ENCODE results near the gene CREB3L2. TPM values are rescaled to one million over a fixed set of nuclear protein-coding genes. Genes with fewer than 3 reads are reported as not detected.

Gene CREB3L2
- total RNA-seq, 1 donor from 2014 or later: 45.6 TPM

DNA sequence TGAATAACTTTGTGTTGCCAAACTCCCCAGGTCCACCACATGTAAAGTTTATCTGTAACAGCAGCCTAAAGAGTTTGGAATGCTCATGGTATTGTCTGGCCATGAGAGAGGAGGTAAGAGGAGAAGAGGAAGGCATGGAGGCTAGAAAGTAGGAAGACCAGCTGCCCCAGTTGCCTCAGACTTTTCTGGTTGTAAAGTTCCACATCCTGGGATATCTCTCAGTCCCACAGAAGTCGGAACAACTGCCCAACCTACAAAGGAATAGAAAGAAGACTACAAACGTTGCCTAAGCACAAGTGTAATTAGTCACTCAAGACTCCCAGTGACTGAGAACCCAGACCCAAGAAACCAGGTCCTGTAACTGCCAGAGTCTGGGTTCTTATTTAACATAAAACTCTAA is 47.3 kb downstream of the CREB3L2 start:
- H3K9me3 Mint-ChIP-seq: no peaks in the 10 kb centered on the region
- no peak overlapping the region for H3K4me3 Mint-ChIP-seq
- intact Hi-C loops (cut with micrococcal nuclease): no loop called here
- no peak for DNase-seq
- no peak overlapping the region for H3K27ac Mint-ChIP-seq
- H3K36me3 Mint-ChIP-seq (ENCODE audit: low read depth): peaks cover 13% of the 10 kb centered on the region
- no peaks in the 10 kb centered on the region for H3K27me3 Mint-ChIP-seq
- peaks cover 11% of the 10 kb centered on the region for H3K4me1 Mint-ChIP-seq

DNA sequence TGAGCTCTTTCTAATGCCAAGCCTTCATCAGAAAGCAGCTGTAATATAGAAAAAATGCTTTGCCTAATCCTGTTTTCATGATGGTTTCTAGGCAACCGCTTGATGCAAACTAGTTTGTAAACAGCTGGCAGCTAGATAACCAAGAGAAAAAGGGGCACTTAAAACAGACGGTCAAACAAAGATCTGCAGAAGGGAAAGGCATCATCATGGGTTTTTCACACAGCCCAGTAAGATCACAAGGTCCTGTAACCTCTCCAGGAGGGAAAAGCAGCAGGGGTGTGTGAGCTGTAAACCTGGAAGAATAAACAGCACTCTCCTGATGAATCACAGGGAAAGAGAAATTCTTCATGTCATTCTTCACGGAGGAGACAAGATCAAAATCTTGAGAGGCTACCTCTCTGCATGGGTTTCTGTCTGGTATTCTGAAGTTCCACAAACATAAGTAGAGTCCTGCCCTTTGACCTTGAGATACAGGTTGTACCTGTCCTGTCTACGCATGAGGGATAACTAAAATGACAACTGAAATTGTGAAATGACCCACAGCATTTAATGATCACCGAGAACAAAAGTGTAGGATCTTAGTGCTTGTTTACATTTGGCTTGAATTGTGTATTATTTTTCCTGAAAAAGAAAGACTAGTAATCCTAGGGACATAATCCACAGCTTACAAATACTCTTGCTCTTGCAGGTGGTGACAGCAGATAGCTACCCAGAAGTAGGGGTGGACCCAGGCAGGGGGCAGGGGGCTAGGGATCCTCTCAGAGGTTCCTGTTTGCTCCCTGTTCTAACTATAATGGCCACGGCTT is 48.0 kb downstream of the CREB3L2 start:
- intact Hi-C loops (cut with micrococcal nuclease): no loop called here
- Mint-ChIP-seq H3K4me1 (peaks cover 11% of the 10 kb centered on the region), H3K9me3 (no peaks in the 10 kb centered on the region), H3K27ac (no peak overlapping the region), H3K36me3 (ENCODE audit: low read depth) (peaks cover 9% of the 10 kb centered on the region), H3K4me3 (no peak overlapping the region), H3K27me3 (no peaks in the 10 kb centered on the region)
- no peak for DNase-seq

DNA sequence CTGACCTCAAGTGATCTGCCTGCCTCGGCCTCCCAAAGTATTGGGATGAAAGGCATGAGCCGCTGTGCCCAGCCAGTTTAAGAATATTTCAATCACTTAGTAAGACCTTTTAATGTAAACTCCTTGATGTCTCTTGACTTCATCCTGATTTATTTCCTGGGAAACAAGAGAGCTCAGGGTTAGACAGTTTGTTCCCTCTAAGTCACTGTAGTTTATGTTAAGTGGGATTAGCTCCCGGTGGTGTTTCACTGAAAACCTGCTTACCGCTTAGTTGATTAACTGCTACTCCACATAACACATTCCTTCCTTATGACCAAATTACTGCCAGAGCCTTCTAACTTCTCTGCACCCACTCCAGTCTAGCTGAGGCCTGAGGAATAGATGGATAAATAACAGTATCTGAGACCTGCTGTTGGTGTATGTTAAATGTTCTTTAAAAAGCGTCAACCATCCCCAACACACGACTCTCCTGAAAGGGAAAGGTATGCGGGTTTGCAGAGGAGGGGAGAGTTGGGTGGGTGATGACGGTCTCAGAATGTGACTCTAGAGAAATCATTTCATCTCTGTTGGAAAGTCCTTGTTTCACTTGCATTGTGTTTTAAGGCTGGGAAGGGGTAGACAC is 48.7 kb downstream of the CREB3L2 start:
- Mint-ChIP-seq H3K9me3 (no peaks in the 10 kb centered on the region), H3K4me3 (no peak overlapping the region), H3K36me3 (ENCODE audit: low read depth) (peaks cover 9% of the 10 kb centered on the region), H3K27ac (no peak overlapping the region), H3K27me3 (no peaks in the 10 kb centered on the region), H3K4me1 (peaks cover 11% of the 10 kb centered on the region)
- DNase-seq: no peak
- intact Hi-C loops (cut with micrococcal nuclease): no loop called here

- intact Hi-C loops (cut with micrococcal nuclease): no loop called here
- peaks cover 13% of the 10 kb centered on the region for H3K36me3 Mint-ChIP-seq (ENCODE audit: low read depth)
- peaks cover 15% of the 10 kb centered on the region for H3K4me1 Mint-ChIP-seq
- H3K4me3 Mint-ChIP-seq: no peak overlapping the region
- H3K9me3 Mint-ChIP-seq: peaks cover 3% of the 10 kb centered on the region
- DNase-seq: no peak
- no peaks in the 10 kb centered on the region for H3K27me3 Mint-ChIP-seq
- H3K27ac Mint-ChIP-seq: no peak overlapping the region
Observed at GRCh38 chr7:137952426-137952805, 49.5 kb downstream of the CREB3L2 start.

- no peaks in the 10 kb centered on the region for H3K27me3 Mint-ChIP-seq
- H3K36me3 Mint-ChIP-seq (ENCODE audit: low read depth): peaks cover 8% of the 10 kb centered on the region
- H3K9me3 Mint-ChIP-seq: peaks cover 3% of the 10 kb centered on the region
- H3K27ac Mint-ChIP-seq: no peak overlapping the region
- no peak for DNase-seq
- intact Hi-C loops (cut with micrococcal nuclease): no loop called here
- H3K4me3 Mint-ChIP-seq: no peak overlapping the region
- peaks cover 15% of the 10 kb centered on the region for H3K4me1 Mint-ChIP-seq
Observed at GRCh38 chr7:137951700-137952425, 50.0 kb downstream of the CREB3L2 start.

DNA sequence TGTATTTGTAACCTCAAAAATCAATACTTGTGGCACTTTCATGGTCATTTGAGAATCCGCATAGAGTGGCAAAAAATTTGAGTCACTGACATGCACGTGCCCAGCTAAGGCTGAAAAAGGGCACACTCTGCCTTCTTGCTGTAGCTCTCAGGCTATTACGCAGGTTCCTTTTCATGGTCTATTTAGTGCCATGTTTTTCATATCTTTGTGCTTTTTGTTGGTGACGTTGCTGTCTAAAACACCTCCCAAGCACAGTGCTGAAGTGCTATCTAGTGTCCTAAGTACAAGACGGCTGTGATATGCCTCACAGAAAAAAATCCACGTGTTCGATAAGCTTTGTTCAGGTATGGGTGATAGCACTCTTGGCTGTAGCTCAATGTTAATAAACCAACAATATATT is 50.9 kb downstream of the CREB3L2 start:
- Mint-ChIP-seq H3K4me3 (no peak overlapping the region), H3K27ac (no peak overlapping the region), H3K9me3 (peaks cover 3% of the 10 kb centered on the region), H3K4me1 (peaks cover 15% of the 10 kb centered on the region), H3K27me3 (no peaks in the 10 kb centered on the region), H3K36me3 (ENCODE audit: low read depth) (peaks cover 8% of the 10 kb centered on the region)
- intact Hi-C loops (cut with micrococcal nuclease): no loop called here
- no peak for DNase-seq

DNA sequence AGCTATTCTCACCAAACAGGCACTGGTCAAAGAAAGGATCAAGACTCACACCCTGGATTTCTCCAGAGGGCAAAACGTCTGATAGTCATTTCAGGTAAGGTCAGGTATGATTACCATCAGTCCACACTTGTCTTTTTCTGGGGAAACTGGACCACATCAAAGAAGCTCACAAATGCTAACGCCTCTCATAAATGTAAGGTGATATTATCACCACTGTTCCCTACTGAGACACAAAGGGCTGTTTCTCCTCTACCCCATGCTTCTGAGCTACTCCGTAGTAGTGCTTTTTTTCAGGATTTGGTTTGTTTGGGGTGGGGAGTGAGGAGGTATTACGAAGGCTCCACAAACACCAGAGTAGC is 51.6 kb downstream of the CREB3L2 start:
- no peak overlapping the region for H3K4me3 Mint-ChIP-seq
- intact Hi-C loops (cut with micrococcal nuclease): no loop called here
- H3K9me3 Mint-ChIP-seq: peaks cover 3% of the 10 kb centered on the region
- H3K27me3 Mint-ChIP-seq: no peaks in the 10 kb centered on the region
- H3K36me3 Mint-ChIP-seq (ENCODE audit: low read depth): peaks cover 8% of the 10 kb centered on the region
- no peak for DNase-seq
- H3K4me1 Mint-ChIP-seq: peaks cover 15% of the 10 kb centered on the region
- H3K27ac Mint-ChIP-seq: no peak overlapping the region

DNA sequence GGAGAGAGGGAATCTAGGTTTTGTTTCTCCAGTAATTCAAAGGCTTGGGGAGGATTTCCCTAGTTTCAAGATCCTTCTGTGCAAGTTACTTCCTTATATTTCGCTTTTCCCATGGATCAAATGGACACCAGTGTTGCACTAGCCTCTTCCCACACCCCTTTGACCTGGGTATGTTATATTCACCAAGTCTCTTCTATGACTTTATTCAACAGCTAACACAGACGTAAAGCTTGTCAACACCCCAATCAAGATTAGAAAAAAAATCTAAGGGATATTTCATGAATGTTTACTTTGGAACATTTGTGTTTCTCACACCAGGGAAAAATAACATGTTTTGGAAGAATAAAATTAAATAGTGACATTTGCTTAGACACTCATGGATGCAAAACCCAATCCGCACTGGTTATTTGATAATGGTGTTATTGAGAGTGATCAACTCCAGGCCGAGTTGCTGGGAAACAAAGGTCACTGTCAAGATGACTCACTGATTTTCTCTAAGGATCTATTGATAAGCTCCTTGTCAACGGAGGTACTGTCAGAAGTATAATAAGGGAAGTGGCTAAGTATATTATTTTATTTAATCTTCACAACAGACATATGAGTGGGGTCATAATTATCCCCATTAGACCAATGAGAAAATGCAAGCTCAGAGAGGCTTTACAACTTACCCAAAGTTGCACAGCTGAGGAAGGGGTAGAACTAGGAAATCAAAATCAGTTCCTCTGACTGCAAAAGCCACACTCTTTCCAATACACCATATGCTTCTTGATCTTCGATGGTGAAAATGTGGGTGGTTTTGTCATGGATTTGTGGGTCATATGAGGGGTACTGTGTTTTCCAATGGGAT is 52.2 kb downstream of the CREB3L2 start:
- Mint-ChIP-seq H3K4me3 (no peak overlapping the region), H3K27me3 (no peaks in the 10 kb centered on the region), H3K27ac (no peak overlapping the region), H3K9me3 (peaks cover 3% of the 10 kb centered on the region), H3K36me3 (ENCODE audit: low read depth) (peaks cover 8% of the 10 kb centered on the region), H3K4me1 (peaks cover 15% of the 10 kb centered on the region)
- intact Hi-C loops (cut with micrococcal nuclease): no loop called here
- no peak for DNase-seq

- no peak overlapping the region for H3K27ac Mint-ChIP-seq
- H3K4me3 Mint-ChIP-seq: no peak overlapping the region
- intact Hi-C loops (cut with micrococcal nuclease): no loop called here
- H3K36me3 Mint-ChIP-seq (ENCODE audit: low read depth): peaks cover 8% of the 10 kb centered on the region
- no peaks in the 10 kb centered on the region for H3K27me3 Mint-ChIP-seq
- peaks cover 15% of the 10 kb centered on the region for H3K4me1 Mint-ChIP-seq
- H3K9me3 Mint-ChIP-seq: peaks cover 3% of the 10 kb centered on the region
- DNase-seq: no peak
Observed at GRCh38 chr7:137948845-137949330, 53.0 kb downstream of the CREB3L2 start.

- H3K4me3 Mint-ChIP-seq: no peak overlapping the region
- H3K4me1 Mint-ChIP-seq: peaks cover 16% of the 10 kb centered on the region
- H3K9me3 Mint-ChIP-seq: peaks cover 3% of the 10 kb centered on the region
- no peak for DNase-seq
- no peak overlapping the region for H3K27ac Mint-ChIP-seq
- peaks cover 6% of the 10 kb centered on the region for H3K36me3 Mint-ChIP-seq (ENCODE audit: low read depth)
- H3K27me3 Mint-ChIP-seq: no peaks in the 10 kb centered on the region
- intact Hi-C loops (cut with micrococcal nuclease): no loop called here
Observed at GRCh38 chr7:137948083-137948844, 53.6 kb downstream of the CREB3L2 start.

DNA sequence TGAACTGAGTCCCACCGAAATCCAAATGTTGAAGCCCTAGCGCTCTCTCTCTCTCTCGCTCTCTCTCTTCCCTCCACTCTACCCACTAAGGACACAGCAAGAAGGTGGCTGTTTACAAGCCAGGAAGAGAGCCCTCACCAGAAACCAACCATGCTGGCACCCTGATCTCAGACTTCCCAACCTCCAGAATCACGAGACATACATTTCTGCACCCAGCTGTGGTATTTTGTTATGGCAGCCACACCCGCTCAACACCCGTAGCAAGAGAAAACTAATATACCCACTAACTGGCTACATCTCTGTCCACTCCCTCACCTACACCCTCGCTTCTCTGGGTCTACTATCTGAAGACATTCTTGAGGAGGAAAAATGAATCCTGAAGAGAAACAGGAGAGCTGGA is 54.8 kb downstream of the CREB3L2 start:
- DNase-seq: no peak
- Mint-ChIP-seq H3K36me3 (ENCODE audit: low read depth) (peaks cover 5% of the 10 kb centered on the region), H3K9me3 (peaks cover 3% of the 10 kb centered on the region), H3K4me3 (no peak overlapping the region), H3K4me1 (peaks cover 20% of the 10 kb centered on the region), H3K27ac (no peak overlapping the region), H3K27me3 (no peaks in the 10 kb centered on the region)
- intact Hi-C loops (cut with micrococcal nuclease): no loop called here

DNA sequence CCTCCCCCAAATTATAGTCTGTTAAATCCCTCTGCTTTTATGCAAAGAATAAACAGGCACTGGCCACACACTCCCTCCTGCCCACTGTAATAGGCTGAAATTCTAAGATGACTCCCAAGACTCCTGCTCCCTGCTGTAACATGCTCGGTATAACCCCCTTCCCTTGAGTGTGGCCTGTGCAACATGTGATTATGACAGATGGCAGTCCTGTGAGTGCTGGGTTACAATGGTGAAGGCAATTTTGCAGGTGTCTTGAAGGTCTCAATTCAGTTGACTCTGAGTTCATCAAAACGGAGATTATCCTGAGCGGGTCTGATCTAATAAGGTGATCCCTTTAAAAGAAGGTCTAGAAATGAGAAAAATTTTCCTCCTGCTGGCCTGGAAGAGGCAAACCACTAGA is 55.9 kb downstream of the CREB3L2 start:
- intact Hi-C loops (cut with micrococcal nuclease): no loop called here
- H3K9me3 Mint-ChIP-seq: peaks cover 3% of the 10 kb centered on the region
- peaks cover 20% of the 10 kb centered on the region for H3K4me1 Mint-ChIP-seq
- peaks cover 5% of the 10 kb centered on the region for H3K36me3 Mint-ChIP-seq (ENCODE audit: low read depth)
- no peak overlapping the region for H3K4me3 Mint-ChIP-seq
- H3K27ac Mint-ChIP-seq: no peak overlapping the region
- H3K27me3 Mint-ChIP-seq: no peaks in the 10 kb centered on the region
- DNase-seq: no peak

DNA sequence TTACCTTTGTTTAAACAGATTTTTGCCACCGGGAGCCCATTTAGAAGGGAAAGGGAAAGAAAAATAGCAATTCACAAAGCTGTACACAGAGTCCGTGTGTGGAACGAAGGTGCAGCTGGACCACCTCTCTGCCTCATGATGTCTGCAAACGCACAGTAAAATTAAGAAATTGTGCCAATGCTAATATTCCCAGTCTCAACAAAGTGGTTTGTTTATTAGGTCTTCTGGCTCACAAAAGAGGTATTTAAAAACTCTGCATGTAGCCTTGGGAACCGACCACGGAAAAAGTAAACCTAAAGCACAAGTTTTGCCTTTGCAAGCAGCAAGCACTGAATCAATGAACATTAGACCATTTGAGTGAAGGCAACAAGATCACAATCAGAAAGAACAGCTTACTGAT is 57.7 kb downstream of the CREB3L2 start:
- intact Hi-C loops (cut with micrococcal nuclease): no loop called here
- Mint-ChIP-seq H3K36me3 (ENCODE audit: low read depth) (peaks cover 5% of the 10 kb centered on the region), H3K4me3 (no peak overlapping the region), H3K4me1 (peaks cover 18% of the 10 kb centered on the region), H3K9me3 (peaks cover 3% of the 10 kb centered on the region), H3K27ac (no peak overlapping the region), H3K27me3 (no peaks in the 10 kb centered on the region)
- no peak for DNase-seq

All from activated CD4-positive, alpha-beta T cell treated with anti-CD3 and anti-CD28 coated beads, Interleukin-2, amount 10 ng/mL, durations not matched to agents 24 days and 14 days (primary cell).